ENCODE data around the gene DUX4. TPM values are rescaled to one million over a fixed set of nuclear protein-coding genes. Genes with fewer than 3 reads are reported as not detected.
"Not testable (repeated sequence)": the region's sequence is repeated elsewhere in the genome, so short reads cannot be mapped to it uniquely, and the experiment has no call there.

Gene DUX4
- polyA plus RNA-seq (ENCODE audit: insufficient read length): not detected
- long read RNA-seq, donor 1: 0 reads
- long read RNA-seq, donor 2: 0 reads
- long read RNA-seq, donor 3: 0 reads
- long read RNA-seq, donor 4: 0 reads
- long read RNA-seq, donor 5, partial matches to known transcripts: 0 of 1 reads
- long read RNA-seq, donor 5, other reads (novel, unspliced or antisense): 0 of 1 reads
- long read RNA-seq, donor 6: 0 reads
- long read RNA-seq, donor 7: 0 reads
- long read RNA-seq, donor 8: 0 reads

DNA sequence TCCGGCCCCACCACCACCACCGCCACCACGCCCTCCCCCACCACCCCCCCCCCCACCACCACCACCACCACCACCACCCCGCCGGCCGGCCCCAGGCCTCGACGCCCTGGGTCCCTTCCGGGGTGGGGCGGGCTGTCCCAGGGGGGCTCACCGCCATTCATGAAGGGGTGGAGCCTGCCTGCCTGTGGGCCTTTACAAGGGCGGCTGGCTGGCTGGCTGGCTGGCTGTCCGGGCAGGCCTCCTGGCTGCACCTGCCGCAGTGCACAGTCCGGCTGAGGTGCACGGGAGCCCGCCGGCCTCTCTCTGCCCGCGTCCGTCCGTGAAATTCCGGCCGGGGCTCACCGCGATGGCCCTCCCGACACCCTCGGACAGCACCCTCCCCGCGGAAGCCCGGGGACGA, at the start of gene DUX4:
Gene DUX4, plus strand, starts transcription at position 347 of the 400 bp plus-strand sequence. Its CDS starts 0 bp downstream, at position 347.
- not testable (repeated sequence) for DNase-seq

DNA sequence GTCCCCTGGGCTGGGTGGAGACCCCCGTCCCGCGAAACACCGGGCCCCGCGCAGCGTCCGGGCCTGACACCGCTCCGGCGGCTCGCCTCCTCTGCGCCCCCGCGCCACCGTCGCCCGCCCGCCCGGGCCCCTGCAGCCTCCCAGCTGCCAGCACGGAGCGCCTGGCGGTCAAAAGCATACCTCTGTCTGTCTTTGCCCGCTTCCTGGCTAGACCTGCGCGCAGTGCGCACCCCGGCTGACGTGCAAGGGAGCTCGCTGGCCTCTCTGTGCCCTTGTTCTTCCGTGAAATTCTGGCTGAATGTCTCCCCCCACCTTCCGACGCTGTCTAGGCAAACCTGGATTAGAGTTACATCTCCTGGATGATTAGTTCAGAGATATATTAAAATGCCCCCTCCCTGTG, 1.9 kb downstream of the DUX4 start:
- DNase-seq: not testable (repeated sequence)

DNA sequence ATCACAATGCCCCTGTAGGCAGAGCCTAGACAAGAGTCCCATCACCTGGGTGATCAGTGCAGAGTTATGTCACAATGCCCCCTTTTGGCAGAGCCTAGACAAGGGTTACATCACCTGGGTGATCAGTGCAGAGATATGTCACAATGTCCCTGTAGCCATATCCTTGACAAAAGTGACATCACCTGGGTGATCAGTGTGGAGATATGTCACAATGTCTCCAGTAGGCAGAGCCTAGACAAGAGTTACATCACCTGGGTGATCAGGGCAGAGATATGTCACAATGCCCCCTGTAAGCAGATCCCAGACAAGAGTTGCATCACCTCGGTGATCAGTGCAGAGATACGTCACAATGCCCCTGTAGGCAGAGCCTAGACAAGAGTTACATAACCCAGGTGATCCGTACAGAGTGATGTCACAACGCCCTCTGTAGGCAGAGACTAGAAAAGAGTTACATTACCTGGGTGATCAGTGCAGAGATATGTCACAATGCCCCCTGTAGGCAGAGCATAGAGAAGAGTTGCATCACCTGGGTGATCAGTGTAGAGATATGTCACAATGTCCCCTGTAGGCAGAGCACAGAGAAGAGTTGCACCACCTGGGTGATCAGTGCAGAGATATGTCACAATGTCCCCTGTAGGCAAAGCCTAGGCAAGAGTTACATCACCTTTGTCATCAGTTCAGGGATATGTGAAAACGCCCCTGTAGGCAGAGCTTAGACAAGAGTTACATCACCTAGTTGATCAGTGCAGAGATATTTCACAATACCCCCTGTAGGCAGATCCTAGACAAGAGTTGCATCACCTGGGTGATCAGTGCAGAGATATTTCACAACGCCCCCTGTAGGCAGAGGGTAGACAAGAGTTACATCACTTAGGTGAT, 4.4 kb downstream of the DUX4 start:
- not testable (repeated sequence) for DNase-seq

DNA sequence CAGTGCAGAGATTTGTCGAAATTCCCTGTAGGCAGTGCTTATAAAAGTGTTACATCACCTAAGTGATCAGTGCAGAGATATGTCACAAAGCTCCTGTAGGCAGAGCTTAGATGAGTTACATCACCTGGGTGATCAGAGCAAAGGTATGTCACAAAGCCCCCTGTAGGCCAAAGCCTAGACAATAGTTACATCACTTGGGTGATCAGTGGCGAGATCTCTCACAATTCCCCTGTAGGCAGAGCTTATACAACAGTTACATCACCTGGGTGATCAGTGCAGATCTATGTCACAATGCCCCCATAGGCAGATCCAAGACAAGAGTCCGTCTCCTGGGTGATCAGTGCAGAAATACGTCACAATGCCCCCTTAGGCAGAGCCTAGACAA, 5.0 kb downstream of the DUX4 start:
- DNase-seq: not testable (repeated sequence)

DNA sequence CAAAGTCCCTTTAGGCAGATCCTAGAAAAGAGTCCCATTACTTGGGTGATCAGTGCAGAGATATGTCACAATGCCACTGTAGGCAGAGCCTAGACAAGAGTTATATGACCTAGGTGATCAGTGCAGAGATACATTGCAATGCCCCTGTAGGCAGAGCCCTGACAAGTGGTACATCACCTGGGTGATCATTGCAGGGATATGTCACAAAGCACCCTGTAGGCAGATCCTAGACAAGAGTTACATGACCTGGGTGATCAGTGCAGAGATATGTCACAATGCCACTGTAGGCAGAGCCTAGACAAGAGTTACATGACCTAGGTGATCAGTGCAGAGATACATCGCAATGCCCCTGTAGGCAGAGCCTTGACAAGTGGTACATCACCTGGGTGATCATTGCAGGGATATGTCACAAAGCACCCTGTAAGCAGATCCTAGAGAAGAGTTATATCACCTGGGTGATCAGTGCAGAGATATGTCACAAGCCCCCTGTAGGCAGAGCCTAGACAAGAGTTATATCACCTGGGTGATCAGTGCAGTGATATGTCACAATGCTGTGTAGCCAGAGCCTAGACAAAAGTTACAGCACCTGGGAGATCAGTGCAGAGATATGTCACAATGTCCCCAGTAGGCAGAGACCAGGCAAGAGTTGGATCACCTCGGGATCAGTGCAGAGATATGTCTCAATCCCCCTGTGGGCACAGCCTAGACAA, 5.6 kb downstream of the DUX4 start:
- not testable (repeated sequence) for DNase-seq

DNA sequence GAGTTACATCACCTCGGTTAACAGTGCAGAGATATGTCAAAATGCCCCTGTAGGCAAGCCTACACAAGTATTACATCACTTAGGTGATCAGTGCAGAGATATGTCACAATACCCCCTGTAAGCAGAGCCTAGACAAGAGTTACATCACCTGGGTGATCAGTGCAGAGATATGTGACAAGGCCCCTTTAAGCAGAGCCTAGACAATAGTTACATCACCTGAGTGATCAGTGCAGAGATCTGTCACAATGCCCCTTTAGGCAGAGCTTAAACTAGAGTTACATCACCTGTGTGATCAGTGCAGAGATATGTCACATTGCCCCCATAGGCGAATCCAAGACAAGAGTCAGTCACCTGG, 6.1 kb downstream of the DUX4 start:
- DNase-seq: not testable (repeated sequence)

DNA sequence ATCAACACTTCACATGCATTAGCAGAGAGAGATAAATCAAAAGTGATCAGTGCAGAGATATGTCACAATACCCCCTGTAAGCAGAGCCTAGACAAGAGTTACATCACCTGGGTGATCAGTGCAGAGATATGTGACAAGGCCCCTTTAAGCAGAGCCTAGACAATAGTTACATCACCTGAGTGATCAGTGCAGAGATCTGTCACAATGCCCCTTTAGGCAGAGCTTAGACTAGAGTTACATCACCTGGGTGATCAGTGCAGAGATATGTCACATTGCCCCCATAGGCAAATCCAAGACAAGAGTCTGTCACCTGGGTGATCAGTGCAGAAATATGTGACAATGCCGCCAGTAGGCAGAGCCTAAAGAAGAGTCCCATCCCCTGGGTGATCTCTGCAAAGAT, 7.4 kb downstream of the DUX4 start:
- DNase-seq: not testable (repeated sequence)

DNA sequence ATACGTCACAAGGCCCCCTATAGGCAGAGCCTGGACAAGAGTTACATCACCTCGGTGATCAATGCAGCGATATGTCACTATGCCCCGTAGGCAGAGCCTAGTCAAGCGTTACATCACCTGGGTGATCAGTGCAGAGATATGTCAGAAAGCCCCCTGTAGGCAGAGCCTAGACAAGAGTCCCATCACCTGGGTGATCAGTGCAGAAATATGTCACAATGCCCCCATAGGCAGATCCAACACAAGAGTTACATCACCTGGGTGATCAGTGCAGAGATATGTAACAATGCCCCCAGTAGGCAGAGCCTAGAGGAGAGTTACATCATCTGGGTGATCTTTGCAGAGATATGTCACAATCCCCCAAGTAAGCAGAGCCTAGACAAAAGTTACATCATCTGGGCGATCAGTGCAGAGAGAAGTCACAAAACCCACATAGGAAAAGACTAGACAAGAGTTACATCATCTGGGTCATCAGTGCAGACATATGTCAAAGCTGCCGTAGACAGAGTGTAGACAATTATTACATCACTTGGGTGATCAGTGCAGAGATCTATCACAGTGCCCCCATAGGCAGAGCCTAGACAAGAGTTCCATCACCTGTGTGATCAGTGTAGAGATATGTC, 8.0 kb downstream of the DUX4 start:
- not testable (repeated sequence) for DNase-seq

DNA sequence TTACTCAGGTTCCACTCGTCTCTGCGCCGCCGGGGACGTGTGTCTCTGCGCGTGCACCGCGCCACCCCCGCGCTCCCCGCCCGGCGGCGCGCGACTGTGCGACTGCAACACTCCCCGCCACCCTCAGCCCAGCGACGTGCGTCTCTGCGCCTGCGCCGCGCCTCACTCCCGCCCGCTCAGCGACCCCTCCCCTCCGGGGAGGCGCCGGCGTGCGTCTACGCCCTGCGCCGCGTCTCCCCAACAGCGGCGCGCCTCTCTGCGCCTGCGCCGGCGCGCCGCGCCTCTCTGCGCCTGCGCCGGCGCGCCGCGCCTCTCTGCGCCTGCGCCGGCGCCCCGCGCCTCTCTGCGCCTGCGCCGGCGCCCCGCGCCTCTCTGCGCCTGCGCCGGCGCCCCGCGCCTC, 29.9 kb downstream of the DUX4 start:
- DNase-seq: not testable (repeated sequence)

Other genes starting within 250 kb of the DUX4 start
- gene FRG1, start 232.9 kb upstream of the DUX4 start, polyA plus RNA-seq (ENCODE audit: insufficient read length): 66.7 TPM
- not detected for gene FRG2, start 146.5 kb upstream of the DUX4 start, polyA plus RNA-seq (ENCODE audit: insufficient read length)
- gene DBET, start 109.3 kb upstream of the DUX4 start, polyA plus RNA-seq (ENCODE audit: insufficient read length): not detected